PC-3 (cell line): ENCODE data around the gene RBPJ.

ENCODE experiments used
- EZH2 ChIP-seq: fragments of 300-600 bp; sonication (generic); IDR thresholded peaks from one replicate; pipeline ENCODE4 v1.6.1; 2017; ENCODE audit warnings: antibody characterized with exemption, mild to moderate bottlenecking, low read length; ENCODE audit not compliant: unreplicated experiment
- EZH2phosphoT487 ChIP-seq: fragments of 300-600 bp; sonication (generic); IDR thresholded peaks from 2 replicates; pipeline ENCODE4 v1.6.1; 2018; ENCODE audit warnings: mild to moderate bottlenecking, antibody characterized with exemption, low read length, borderline replicate concordance
- TF ChIP-seq, protein P1 (sequence below): fragments of 300-600 bp; sonication (generic); conservative IDR thresholded peaks from 2 replicates; pipeline ENCODE4 v1.5.1; 2017; ENCODE audit warnings: antibody characterized with exemption, low read depth, mild to moderate bottlenecking, low read length

DNA sequence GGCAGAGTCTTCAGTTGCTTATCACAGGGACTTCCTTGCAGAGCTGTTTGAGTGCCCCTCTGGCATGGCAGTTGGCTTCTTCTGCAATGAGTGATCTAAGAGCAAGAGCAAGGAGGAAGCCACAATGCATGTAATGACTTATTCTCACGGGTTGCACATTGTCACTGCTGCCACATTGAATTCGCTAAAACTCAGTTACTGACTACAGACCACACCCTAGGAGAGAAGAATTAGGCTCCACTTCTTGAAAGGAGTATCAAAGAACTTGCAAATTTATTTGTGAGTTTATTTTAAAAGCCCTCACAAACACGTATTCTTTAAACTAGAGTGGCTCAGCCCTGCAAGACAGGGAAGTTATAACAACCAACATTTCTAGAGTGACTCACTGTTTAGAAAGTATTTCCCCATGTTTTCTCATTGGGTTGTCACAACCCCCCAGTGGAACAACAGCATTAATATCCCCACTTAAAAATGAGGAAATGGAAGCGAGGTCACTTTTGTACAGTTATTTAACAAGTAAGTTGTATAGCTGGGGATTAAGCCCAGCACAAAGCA lies 32.4 kb upstream of the RBPJ start:
- TF ChIP-seq, protein P1, sequence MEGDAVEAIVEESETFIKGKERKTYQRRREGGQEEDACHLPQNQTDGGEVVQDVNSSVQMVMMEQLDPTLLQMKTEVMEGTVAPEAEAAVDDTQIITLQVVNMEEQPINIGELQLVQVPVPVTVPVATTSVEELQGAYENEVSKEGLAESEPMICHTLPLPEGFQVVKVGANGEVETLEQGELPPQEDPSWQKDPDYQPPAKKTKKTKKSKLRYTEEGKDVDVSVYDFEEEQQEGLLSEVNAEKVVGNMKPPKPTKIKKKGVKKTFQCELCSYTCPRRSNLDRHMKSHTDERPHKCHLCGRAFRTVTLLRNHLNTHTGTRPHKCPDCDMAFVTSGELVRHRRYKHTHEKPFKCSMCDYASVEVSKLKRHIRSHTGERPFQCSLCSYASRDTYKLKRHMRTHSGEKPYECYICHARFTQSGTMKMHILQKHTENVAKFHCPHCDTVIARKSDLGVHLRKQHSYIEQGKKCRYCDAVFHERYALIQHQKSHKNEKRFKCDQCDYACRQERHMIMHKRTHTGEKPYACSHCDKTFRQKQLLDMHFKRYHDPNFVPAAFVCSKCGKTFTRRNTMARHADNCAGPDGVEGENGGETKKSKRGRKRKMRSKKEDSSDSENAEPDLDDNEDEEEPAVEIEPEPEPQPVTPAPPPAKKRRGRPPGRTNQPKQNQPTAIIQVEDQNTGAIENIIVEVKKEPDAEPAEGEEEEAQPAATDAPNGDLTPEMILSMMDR = no peak
- TF ChIP-seq EZH2 (no peak), EZH2phosphoT487 (no peak)
